ENCODE results near the gene LHX6.
A peak's percentile ranks its signal among the peaks of the same experiment; 100 is the strongest.

LHX6 gene

GRCh38 chr9:122228568-122229484 lies at the start of gene LHX6:
LHX6 (minus strand) TSS chr9:122228957; CDS start chr9:122228740, 217 bp downstream.
- DNase-seq (ENCODE audit: low spot score): no peak

DNA sequence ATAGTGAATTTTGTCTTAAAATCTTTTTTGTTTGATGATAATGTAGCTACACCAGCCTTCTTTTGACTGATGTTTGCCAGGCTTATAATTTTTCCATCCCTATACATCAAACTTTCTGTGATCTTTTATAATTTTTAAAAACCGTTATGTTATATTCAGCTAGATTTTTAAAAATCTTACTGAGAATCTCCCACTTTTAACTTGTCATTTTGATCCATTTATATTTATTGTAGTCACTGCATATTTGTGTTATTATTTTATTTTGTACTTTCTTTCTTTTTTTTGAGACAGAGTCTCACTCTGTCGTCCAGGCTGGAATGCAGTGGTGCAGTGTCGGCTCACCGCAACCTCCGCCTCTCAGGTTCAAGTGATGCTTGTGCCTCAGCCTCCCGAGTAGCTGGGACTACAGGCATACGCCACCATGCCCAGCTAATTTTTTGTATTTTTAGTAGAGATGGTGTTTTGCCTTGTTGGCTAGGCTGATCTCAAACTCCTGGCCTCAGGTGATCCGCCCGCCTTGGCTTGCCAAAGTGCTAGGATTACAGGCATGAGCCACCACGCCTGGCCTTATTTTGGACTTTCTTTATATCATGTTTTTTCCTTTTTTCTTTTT lies 48.6 kb upstream of the LHX6 start:
- DNase-seq (ENCODE audit: low spot score): no peak

DNA sequence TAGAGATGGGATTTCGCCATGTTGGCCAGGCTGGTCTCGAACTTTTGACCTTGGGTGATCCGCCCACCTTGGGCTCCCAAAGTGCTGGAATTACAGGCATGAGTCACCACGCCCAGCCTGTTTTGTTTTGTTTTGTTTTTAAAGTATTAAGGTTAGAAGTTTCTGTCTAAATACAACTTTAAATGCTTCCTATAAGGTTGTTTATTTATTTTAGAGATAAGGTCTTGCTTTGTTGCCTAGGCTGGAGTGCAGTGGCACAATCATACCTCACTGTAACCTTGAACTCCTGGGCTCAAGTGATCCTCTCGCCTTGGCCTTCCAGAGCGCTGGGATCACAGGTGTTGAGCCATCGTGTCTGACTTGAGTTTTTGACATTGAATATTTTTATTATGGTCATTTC lies 47.3 kb upstream of the LHX6 start:
- DNase-seq (ENCODE audit: low spot score): no peak

- no peak for DNase-seq (ENCODE audit: low spot score)
Observed at GRCh38 chr9:122274055-122274454, 45.3 kb upstream of the LHX6 start.

DNA sequence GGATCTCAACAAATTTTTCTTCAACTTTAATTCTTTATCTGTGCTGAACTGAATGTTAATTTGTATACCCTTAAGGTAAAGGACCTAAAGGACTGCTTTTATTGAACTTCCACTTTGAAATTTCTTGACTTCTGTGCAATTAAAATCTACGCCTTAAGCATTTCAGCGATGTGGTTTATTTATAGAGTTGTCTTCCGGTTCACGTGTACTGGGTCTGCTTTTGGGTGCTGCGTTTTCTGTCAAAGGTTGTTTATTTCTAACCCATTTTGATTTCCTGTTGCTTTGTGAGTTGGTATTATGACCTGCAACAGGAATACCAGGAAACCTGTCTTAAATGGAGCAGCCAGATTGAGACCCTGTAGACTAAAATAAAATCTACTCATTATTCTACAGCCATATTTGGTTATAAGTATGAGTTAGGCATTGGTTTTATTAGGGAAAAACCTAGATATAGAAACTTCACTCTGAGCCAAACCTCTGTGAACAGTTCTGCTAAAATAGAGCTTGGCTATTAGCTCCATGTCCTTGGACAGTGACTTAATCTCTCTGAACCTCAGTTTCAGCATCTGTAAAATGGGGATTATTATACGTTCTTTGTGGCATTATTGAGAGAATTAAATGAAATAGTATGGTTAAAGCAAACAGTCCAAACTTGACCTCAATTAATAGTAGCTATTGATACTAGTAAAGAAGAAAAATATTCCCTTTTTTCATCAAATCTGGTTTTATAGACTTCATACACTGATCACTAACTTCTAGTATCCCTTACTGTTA lies 39.5 kb upstream of the LHX6 start:
- no peak for DNase-seq (ENCODE audit: low spot score)

DNA sequence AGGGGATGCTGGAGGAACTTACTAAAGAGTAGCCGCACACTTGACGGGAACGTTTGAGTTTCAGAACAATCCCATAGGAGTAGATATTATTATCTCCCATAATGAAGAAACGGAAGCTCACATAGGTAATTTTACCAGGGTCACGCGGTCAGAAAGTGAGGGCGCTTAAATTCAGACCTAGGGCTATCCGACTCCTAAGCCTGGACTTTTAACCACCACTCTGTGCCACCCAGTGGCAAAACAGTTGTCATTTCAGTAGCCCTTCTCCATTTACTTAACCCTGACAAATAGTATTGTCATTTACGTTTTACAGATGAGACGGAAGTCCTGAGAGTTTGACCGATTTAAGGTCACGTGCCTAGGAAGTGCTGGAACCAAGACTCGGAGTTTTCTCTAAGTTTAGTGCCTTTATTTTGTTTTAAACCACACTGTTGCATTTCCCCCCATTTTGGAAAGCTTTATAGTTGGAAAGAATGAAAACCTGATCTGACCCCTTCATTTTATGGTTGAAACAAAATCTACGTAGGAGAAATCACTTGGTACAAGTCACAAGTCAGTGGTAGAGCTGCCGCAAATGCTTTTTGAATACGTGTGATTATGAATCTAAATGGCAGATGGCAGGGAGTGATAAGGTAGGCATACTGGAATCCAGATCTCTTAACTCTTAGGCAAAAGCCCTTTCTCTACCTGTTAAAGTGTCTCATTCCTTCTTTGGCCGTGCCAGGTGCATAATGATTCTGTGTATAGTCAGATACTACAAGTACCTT lies 36.6 kb upstream of the LHX6 start:
- no peak for DNase-seq (ENCODE audit: low spot score)

DNA sequence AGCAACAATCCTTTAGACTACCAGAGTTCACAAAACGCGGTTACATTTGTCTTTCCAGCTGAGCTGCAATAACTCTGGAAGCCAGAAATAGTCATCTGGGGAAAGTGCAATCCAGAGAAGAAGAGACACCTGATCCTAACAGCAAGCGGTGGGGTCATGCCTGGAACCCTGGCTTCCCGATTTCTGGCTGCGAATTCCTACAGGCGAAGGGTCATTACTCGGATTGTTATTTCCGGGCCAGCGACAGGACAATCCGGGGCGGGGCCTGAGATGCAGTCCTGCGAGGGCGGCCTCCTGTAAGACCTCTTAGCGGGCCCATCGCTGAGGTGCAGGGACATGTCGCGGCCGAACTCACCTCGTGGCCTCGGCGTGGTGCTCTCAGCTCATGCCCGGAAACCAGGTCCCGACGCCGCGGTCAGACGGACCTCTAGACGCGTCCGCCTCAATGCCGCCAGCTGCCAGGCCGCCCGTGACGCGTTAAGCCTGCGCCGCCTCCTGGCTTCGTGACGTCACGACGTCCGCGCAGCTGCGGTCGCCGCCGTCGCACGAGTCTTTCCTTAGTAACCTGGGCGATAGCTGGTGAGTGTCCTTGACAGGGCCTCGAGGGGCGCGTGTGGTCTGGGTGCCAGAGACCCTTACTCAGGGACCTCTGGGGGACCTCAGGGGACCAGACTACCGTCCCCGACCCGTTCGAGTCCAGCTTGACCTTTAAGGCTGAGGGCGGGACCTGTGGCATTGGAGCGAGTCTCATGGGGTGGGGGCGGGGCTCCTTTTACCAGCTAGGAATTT lies 35.8 kb upstream of the LHX6 start, which contains the start of the genes MRRF and RBM18:
Gene MRRF, plus strand, starts transcription at position 523 of the 789 bp plus-strand sequence. CDS start 6,010 bp downstream, outside the sequence.
Gene RBM18, minus strand, starts transcription at position 481 of the 789 bp plus-strand sequence. CDS start 3,348 bp downstream, outside the sequence.
- peak; percentile 87 for DNase-seq (ENCODE audit: low spot score)

DNA sequence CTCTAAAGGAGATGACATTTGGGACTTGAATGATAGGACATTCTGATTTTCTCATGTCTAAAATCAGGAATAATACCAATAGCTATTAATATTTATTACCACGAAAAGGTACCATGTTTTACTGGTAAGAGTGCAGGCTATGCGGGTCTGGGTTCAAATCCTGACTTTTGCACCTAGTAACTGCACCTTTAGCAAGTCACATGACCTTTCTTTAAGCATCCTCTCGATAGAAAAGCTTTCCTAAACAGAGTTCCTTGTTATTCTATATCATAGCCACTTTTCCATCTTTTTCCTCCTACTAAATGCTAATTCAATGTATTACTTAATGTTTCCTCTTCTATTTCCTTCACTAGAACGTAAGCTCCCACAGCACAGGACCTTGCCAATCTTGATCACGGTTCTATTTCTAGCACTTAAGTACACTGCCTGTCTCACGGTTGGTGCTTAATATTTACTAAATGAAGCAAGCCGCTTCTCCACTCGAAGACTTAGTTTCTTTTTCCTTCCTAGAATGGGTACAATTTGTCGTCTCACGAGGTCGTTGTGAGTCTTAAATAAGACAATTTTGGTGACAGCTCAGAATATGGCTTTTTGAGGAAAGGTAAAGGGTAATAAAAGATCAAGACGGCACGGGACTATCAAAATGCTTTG lies 35.1 kb upstream of the LHX6 start:
- DNase-seq (ENCODE audit: low spot score): no peak

- no peak for DNase-seq (ENCODE audit: low spot score)
Observed at GRCh38 chr9:122262073-122262472, 33.3 kb upstream of the LHX6 start.

DNA sequence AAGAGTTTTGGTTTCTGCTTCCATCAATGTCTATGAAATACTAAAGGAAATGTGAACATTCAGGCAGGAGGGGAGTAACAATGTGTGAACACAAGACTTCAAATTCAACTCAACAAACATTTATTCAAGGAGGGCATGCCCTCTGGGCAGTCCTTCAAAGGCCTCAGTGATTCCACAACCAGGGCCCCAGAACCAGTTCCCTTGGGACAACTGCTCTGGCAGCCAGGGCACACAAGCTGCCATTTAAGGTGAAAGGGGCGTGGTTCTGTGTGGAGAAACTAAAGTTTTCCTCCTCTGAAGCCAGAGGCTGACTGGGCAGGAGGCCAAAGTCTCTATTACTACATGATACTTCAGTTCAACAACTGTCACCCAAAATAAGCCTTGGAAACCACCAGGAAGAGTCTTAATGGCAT lies 32.7 kb upstream of the LHX6 start:
- DNase-seq (ENCODE audit: low spot score): no peak

GRCh38 chr9:122258886-122259415 lies 30.2 kb upstream of the LHX6 start:
- DNase-seq (ENCODE audit: low spot score): no peak

- DNase-seq (ENCODE audit: low spot score): no peak
Observed at GRCh38 chr9:122256206-122256605, 27.4 kb upstream of the LHX6 start.

DNA sequence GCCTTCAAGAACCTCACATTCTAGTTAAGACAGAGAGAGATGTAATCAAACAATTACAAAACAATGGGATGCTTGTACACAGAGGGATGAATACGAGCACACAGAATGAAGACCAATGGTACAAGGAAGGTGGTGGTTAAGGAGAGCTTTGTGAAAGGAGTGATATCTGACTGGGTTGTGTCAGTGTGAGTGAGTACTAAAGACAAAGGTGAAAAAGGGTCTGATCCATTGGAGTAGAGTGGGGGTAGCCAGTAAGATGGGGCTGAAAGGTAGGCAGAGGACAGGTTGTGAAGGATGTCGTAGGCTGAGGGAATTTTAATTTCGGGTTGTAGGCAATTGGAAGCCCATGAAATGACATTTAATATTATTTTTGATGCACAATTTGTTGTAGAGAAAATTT lies 26.0 kb upstream of the LHX6 start:
- no peak for DNase-seq (ENCODE audit: low spot score)

- DNase-seq (ENCODE audit: low spot score): no peak
Observed at GRCh38 chr9:122252796-122253195, 24.0 kb upstream of the LHX6 start.

DNA sequence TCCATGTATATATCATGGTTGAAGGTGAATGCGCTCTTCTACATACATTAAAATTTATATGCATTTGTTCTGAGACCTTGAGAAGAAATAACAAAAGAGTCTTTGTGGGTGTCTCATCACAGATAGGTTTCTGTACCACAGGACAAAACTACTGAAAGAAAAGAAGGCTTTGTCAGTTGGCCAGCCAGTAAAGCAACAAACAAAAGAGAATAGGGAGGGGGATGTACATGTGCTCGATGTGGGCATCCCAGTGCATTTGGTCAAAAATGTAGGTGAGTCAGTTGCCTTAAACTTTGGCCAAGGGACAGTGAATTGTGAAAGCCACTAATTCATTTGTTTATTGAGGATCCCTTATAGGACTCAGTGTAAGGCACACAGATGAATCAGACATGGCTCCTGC lies 22.6 kb upstream of the LHX6 start:
- DNase-seq (ENCODE audit: low spot score): no peak

DNA sequence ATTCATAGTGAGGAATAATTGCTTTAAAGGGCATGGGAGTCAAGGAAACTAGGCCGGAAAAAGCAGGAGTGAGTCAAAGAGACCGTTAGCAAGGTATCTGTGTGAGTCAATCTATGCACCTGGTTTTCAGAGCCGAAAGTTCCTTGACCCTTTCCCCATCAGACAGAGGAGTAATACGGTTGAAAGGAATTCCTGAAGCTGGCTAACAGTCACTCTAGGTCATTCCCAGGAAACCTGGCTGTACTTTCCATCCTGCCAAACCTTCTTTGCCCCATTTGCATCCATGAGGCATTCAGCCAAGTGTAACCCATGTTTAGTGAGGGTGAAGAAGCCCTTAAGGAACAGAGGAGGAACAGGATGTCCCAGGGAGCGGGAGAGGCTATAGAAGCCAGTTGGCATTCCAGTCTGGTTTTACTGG lies 19.7 kb upstream of the LHX6 start:
- no peak for DNase-seq (ENCODE audit: low spot score)

- DNase-seq (ENCODE audit: low spot score): no peak
Observed at GRCh38 chr9:122246666-122247065, 17.9 kb upstream of the LHX6 start.

DNA sequence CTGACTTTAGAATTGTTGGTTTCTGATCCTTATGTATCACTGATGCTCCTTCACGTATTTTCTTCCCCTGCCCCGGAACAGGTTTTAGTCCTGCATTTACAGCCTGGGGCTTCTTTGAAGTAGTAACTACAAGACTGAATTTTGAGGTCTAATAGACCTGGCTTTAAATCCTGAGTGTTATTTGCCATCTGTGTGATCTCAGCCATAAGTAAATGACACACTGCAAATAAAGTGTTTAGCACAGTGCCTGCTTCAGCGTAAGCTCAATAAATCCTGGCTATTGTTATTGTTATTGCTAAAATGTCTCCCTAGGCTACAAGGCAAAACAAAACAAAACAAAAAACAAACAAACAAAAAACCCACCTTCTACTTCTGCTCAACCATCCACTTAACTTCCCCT lies 15.6 kb upstream of the LHX6 start:
- DNase-seq (ENCODE audit: low spot score): no peak

GRCh38 chr9:122239722-122240121 lies 11.0 kb upstream of the LHX6 start:
- no peak for DNase-seq (ENCODE audit: low spot score)

- no peak for DNase-seq (ENCODE audit: low spot score)
Observed at GRCh38 chr9:122236681-122237080, 7.9 kb upstream of the LHX6 start.

Measured in putamen (tissue), 1 donor.